T-helper 2 cell treated with Interferon-gamma antibody and Interleukin-4, amounts not matched to agents 100 ng/mL and 5 ng/mL, for 36 hours (primary cell): ENCODE measurements around the gene PEX16. TPM values are rescaled to one million over a fixed set of nuclear protein-coding genes. Genes with fewer than 3 reads are reported as not detected.

Experiments
- intact Hi-C: fragments of 100-400 bp; cut with micrococcal nuclease; formaldehyde crosslinking; loops from one replicate; pipeline ENCODE4 v1.15.1; 2023
- total RNA-seq: library from RNA; stranded (reverse); gene quantifications from 2 replicates; pipeline ENCODE4 v1.2.3, GENCODE V29; 2022

The PEX16 gene
- total RNA-seq, 1 donor from 2014 or later = 49.7 TPM

DNA sequence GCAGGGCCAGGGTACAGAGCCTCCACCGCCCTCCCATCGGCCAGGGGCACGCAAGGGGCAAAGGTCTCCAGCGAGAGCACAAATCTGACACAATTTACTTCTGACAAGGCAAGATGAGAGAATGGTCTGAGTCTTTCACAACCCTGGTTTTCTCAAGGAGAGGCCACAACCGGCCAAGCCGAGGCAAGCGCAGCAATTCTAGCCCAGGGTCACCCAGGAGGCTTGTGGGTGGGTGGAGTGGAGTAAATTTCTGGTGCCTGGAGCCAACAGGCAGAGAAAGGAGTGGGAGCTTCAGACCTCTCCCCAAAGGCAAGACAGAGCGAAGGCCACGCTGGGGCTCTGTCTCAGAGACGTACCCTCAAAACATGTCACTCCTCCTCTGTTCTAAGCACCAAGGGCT is 14.1 kb upstream of the PEX16 start:
- intact Hi-C loops = no loop called here

DNA sequence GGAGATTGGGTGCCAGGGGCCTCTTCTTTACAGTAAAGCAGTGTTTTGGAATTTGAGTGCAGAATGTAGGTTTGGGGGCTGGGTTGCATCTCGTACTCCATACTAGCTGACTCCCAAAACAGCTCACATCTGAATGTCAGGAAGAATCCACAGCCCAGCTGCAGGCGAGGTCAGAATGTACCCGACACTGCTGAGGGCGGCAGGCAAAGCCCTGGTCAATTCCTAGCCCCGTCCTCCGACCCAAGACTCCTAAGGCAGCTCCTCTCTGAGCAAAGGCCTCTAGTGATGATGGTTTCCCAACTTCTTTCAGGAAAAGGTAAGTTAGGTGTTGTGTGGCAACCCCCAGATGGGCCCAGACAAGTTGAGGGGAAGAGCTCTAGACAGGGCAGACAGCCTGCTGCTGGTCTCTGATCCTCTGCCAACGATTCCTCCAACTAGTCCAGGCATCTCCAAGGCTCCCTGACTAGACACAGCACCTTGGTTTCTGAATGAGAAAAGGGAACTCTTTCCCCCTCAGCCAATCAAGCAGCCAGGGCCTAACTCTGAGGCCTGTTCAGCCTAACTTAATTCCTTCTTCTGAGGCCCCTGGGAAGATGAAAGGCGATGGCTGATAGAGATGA is 13.4 kb upstream of the PEX16 start:
- intact Hi-C loops = no loop called here

DNA sequence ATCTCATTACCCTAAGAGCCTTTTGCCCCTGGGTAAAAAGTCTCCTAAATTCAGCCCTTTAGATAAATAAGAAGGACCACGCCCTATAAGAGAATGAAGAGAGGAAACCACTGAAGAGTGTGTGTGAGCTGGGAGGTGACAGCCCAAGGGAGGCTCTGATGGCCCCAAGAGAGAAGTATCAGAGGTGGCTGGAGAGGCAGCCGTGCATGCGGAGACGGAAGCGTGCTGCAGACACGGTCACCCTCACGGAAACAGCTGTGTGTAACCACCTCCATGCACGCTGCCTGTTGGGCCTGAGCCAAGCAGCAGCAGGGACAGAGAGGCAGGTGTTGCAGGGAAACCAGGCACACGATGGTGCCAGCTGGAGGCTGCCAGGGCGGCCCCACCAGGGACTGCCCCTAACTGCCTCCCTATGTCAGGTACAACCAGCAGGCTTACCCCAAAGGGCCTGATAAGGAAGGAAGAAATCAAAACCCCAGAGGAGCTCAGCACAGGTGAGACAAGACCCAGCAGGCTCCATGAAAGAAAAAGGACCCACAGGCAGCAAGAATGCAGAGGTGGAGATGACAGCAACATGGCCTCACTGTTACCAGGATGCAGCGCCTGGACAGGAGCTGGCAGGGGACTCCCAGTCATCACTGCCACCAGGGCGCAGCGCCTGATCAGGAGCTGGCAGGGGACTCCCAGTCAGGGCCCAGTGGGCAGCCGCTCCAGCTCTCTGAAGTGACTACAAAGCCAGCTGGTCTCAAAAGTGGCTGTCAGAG is 12.5 kb upstream of the PEX16 start:
- intact Hi-C loops = no loop called here

DNA sequence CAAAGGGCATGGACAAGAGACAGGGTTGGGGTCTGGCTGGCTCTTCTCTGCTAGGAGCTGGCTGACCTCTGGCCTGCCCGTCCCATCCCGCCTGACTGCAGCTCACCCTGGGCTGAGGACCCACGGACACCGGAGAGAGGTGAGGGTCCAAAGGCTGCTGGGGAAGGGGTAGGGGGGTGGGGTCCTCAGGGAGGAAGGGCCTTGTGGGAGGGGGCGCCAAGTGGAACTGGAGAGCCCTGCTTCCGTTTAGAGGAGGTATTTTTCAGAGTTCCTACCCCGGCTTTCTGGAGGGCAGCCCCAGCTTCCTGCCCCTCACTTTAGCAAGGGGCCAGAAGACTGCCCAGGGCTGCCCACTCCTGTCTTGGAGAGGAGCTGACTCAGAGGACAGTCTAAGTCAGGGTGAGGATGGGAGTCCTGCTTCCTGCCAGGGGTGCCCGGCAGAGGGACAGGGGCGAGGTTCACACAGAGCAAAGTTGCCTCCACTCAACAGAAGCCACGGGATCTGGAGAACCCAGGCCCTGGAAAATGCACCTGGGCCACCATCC is 11.9 kb upstream of the PEX16 start:
- intact Hi-C loops = no loop called here

DNA sequence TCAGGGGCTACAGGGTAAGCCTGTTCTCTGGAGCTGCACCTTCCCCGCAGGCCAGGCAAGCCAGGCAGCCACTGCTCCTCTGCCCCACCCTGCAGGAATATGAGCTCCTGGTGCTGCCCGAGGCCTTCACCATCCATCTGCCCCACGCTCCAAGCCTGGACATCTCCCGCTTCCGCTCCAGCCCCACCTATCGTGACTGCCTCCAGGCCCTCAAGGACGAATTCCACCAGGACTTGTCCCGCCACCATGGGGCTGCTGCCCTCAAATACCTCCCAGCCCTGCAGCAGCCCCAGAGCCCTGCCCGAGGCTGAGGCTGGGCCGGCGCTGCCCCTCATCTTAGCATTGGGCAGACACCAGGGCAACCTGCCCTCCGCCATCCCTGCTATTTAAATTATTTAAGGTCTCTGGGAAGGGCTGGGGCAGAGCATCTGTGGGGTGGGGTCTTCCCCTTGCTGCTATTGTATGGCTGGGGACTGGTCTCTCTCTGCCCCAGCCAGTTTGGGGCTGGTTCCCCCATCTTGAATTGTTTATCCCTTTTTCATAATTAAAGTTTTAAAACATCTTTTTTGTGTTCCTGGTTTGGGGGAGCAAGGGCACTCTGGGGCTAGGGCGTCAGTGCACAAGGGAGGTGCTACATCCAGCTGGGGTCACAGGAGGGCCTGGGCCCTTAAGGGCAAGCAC is 11.0 kb upstream of the PEX16 start:
- intact Hi-C loops = no loop called here

DNA sequence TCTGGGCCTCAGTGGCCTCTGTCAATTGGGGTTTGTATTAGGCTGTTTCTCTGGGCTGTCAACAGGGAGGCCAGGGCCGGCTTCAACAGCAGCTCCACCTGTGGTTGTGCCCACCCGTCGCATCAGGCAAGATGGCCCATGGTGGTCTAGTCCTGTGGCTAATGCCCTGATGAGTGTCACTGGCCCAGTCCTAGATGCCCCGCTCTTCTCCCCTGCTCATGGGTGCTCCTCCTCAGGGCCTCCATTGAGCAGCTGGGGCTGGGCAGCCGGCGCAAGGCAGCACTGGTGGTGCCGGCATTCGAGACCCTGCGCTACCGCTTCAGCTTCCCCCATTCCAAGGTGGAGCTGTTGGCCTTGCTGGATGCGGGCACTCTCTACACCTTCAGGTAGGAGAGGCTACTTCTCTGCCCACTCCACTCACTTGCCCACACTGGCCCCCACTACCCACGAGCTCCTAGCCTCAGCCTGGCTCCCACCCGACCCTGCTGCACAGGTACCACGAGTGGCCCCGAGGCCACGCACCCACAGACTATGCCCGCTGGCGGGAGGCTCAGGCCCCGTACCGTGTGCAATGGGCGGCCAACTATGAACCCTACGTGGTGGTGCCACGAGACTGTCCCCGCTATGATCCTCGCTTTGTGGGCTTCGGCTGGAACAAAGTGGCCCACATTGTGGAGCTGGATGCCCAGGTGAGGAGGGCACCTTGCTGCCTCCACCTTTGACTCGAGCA is 10.2 kb upstream of the PEX16 start:
- intact Hi-C loops = no loop called here

DNA sequence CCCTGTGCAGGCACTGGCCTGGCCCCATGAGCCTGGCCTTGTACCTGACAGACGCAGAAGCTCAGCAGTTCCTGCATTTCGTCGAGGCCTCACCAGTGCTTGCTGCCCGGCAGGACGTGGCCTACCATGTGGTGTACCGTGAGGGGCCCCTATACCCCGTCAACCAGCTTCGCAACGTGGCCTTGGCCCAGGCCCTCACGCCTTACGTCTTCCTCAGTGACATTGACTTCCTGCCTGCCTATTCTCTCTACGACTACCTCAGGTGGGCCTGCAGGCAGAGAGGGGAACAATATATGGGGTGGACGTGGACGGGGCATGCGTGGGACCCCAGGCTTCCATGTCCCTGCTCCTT is 9.6 kb upstream of the PEX16 start:
- intact Hi-C loops = no loop called here

DNA sequence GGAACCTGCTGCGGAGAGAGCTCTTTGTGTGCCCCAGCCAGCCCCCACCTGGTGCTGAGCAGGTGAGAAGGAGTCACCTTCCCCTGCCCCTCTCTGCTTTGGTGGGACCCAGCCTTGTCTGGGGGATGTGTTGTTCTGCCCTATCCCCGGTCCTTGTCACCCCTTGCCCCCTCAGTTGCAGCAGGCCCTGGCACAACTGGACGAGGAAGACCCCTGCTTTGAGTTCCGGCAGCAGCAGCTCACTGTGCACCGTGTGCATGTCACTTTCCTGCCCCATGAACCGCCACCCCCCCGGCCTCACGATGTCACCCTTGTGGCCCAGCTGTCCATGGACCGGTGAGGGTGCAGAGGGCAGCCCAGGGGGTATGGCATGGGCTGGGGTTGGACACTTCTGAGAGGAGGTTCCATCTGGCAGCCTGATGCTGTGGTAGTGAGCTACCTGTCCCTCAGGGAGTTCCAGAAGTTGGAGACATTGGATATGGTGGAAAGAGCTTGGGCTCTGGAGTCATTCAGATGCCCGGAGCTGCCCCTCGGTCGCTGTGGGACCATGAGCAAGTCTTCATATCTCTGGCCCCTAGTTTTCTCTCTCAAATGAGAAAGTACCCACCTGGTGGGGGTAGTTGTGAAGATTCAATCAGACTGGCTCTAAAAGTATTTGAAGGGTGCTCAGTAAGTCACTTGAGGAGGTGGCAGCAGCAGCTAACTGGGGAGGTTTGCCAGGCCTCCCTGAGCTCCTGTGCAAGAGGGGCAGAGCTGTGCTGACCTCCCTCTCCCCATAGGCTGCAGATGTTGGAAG is 9.1 kb upstream of the PEX16 start:
- intact Hi-C loops = no loop called here

DNA sequence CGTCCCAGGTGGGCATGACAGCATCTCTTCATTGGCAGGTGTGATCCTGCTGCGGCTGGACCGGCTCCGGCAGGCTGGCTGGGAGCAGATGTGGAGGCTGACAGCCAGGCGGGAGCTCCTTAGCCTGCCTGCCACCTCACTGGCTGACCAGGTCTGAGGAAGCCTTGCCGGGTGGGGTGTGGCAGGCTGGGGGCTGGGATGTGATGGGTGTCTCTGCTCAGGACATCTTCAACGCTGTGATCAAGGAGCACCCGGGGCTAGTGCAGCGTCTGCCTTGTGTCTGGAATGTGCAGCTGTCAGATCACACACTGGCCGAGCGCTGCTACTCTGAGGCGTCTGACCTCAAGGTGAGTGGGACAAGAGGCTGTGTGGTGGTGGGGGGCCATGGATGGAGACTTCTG is 8.3 kb upstream of the PEX16 start:
- intact Hi-C loops = no loop called here

DNA sequence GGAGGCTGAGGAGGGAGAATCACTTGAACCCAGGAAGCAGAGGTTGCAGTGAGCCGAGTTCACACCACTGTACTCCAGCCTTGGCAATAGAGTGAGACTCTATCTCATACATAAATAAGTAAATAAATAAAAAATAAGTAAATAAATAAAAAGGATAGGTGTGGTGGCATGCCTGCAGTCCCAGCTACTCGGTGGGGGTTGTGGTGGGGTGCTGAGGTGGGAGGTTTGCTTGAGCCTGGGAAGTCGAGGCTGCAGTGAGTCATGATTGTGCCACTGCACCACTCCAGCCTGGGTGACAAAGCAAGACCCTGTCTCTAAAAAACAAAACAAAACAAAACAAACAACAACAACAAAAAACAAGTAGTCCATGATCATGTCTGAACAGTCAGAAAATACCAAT is 7.9 kb upstream of the PEX16 start:
- intact Hi-C loops = no loop called here

DNA sequence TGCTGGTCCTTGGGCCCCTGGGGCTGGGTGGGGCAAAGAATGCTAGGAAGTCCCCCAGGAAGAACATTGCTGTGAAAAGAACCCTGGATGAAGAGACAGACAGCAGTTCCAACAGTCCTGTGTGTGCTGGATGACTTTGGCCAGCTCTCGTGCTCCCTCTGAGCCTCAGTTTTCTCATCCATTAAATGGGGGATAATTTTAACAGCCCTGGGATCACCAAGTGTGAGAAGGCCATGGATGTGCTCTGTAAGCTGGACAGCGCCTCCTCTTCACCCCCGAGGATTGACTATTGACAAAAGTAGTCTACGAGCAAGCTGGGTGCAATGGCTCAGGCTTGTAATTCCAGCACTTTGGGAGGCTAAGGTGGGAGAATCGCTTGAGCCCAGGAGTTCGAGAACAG is 7.2 kb upstream of the PEX16 start:
- intact Hi-C loops = no loop called here

DNA sequence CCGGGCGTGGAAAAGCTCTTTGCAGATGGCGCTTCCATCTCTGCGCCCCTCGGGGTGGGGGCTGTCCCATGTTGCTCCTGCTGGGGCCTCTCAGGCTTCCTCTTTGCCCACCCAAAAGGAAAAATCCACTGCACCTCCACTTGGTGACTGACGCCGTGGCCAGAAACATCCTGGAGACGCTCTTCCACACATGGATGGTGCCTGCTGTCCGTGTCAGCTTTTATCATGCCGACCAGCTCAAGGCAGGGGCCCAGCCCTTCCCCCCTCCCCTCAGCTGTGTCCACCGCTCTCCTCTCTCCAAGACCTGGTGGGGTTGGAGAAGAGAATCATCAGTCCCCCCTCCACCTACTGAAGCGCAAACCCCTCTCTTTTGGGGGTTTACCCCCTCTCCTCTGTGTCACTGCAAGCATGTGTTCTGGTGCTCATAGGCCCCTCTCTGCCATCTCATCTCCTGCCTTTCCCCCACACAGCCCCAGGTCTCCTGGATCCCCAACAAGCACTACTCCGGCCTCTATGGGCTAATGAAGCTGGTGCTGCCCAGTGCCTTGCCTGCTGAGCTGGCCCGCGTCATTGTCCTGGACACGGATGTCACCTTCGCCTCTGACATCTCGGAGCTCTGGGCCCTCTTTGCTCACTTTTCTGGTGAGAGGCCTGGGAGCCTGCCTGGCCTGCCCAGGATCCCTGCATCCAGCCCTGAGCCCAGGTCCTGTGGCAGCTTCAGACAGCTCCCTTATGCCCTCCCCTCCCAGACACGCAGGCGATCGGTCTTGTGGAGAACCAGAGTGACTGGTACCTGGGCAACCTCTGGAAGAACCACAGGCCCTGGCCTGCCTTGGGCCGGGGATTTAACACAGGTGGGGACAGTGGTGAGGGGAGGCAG is 6.6 kb upstream of the PEX16 start:
- intact Hi-C loops = no loop called here

DNA sequence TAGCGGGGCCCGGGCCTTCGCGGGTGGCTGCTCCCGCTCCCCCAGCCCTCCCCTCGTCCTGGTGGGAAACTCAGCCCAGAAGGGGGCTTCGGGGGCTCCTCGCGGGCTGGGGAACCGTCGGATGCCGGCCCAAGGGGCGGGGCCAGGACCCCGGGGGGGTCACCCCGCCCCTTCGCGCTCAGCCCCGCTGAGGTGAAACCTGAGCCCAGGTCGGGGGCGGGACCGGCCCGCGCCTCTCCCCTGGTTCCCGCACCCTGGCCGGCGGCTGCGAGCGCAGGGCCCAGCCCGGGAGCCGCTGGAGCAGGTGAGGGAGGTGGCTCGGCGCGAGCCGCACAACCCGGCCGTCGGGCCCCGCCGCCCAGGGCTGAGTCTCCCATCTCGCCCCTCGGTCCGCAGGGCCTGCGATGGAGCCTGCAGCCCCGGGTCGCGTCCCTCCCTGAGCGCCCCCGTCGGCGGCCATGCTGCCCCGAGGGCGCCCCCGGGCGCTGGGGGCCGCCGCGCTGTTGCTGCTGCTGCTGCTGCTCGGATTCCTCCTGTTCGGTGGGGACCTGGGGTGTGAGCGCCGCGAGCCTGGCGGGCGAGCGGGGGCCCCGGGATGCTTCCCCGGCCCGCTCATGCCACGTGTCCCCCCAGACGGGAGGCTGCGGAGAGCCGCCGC is 4.9 kb upstream of the PEX16 start, which contains the start of gene LARGE2:
Gene LARGE2 (plus strand): TSS at position 232 of the 658 bp plus-strand sequence. CDS start 227 bp downstream, at position 459.
- intact Hi-C loops = no loop called here

DNA sequence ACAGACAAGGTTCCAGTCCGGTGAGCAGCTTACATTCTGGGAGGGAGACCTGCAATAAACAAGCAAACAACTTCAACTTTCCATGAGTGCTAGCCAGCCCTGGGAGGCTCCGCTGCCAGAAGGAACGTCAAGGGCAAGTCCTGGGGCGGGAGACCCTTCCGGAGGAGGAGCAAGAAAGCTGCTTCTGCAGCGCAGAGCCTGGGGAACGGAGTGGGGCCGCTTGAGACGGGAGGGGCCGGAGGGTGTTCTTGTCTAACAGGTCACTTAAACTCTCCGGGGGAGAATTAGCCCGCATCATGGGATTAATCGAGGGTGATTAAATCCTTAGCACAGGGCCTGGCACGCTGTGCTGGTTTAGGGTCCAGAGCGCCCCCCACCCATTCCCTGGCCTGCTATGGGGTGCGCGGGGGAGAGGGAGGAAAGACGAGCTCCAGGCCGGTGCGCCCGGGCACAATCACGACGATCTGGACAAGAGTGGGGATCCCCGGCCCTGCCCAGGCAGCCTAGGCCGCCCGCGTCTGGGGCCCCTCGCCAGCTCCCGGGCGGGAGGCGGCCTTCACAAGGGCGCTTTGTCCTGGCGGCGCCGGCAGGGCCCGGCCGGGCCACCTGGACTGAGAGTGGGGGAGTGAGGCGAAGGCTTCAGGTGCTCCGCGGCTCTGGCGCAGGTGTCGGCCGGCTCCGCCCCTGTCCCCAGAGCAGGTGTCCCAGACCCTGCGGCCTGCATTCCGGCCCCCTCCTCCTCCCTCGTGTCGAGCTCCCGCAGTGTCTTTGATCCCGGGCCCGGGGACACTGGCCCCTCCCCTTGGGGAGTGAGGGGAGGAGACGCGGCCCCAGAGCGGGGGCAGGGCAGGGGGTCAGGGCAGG is 4.1 kb upstream of the PEX16 start:
- intact Hi-C loops = no loop called here

DNA sequence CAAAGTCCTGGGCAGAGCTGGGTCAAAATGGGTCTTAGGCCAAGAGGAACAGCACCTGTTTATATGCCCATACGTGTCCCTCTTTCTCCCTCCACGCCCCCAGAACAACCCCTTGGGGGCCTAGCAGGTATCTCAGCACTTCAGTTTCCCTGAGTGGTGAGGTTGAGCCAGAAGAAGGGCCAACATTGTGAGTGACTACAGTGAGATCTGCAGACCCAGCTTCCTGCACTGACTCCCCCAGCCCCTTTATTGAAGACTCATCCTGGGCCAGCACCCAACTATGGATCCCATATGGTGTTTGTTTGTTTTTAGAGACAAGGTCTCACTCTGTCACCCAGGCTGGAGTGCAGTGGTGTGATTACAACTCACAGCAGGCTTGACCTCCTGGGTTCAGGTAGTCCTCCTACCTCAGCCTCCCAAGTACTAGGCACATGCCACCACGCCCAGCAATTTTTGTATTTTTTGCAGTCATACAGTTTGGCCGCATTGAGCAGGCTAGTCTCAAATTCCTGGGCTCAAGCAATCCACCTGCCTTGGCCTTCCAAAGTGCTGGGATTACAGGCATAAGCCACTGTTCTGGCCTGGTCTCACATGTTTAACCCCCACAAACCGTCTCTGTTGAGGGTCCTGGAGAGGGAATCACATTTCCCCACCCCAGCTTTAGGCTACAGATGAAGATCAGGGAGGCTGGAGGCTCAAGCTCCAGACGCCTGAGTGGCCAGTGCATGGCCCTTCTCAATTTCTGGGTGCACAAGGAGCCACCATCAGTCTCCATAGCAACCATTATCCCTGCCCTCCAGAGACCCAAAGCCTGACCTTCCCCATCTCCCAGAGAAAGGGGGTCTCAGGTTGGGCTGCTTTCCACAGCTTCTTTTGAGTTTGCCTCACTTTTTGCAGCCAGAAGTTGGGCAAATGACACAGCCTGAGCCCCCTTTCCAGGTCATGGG is 3.1 kb upstream of the PEX16 start:
- intact Hi-C loops = no loop called here

DNA sequence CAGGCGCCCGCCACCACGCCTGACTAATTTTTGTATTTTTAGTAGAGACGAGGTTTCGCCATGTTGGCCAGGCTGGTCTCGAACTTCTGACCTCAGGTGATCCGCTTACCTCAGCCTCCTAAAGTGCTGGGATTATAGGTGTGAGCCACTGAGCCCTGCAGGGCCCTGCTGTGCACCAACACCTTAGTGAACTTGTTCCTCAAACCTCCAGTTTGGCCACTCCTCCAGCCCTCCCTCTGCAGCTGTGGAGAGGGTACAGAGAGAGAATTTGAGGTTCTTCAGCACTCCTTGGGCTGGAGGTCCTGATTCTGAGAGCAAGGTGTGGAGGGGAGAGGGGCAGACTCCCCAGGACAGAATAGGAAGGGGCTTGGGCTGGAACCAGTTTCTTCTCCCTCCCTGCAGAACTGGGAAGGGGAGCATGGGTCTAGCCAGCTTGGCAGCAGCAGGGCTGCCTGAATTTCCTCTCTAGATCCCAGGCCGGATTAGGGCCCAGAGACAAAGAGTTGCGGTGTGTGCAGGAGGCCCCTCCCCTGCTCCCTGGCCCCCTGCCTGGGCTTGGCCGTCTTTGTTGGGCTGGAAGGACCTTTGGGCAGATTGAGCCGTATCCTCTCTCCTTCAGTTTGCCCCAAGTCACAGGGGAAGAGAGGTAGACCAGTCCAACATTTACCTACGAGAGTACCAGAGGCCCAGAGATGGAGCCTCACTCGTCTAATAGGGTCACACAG is 2.3 kb upstream of the PEX16 start:
- intact Hi-C loops = loop anchor here (2.0 kb wide), 4 partner anchors 35 to 781 kb away; partner anchors contain the start of genes ARHGAP1, DGKZ, MAPK8IP1 and PHF21A
